ENCODE data around the gene MBD3L4. TPM values are rescaled to one million over a fixed set of nuclear protein-coding genes. Genes with fewer than 3 reads are reported as not detected.
A peak's percentile ranks its signal among the peaks of the same experiment; 100 is the strongest.

Gene MBD3L4
- total RNA-seq, 1 experiment from 2014 or later = not detected

GRCh38 chr19:7004313-7004931, 35.6 kb downstream of the MBD3L4 start:
- Histone ChIP-seq H3K9me2 (replicated peaks; ENCODE audit: low read length) (0 out of 2 replicates have a peak, but pooled peaks cover 4% of the 10 kb centered on the region), H3K27me3 (ENCODE audit: low read length) (peaks cover 31% of the 10 kb centered on the region), H3K79me2 (ENCODE audit: low read length) (no peaks in the 10 kb centered on the region), H3K4me2 (ENCODE audit: low read length) (no peak overlapping the region), H3K9me3 (ENCODE audit: low read length) (no peaks in the 10 kb centered on the region), H3K9ac (ENCODE audit: low read length) (no peak overlapping the region), H4K20me1 (ENCODE audit: low read length) (no peaks in the 10 kb centered on the region), H3K36me3 (ENCODE audit: low read depth, low read length) (no peaks in the 10 kb centered on the region), H3K27ac (ENCODE audit: low read length) (no peak overlapping the region), H3F3A (ENCODE audit: low read length, unreplicated experiment) (no peaks in the 10 kb centered on the region), H3K4me3 (ENCODE audit: low read length) (no peak overlapping the region), H3K4me1 (ENCODE audit: insufficient read depth, low read length) (no peaks in the 10 kb centered on the region), H2AFZ (ENCODE audit: low read length) (no peak overlapping the region)
- TF ChIP-seq CTCF (conservative IDR thresholded peaks at IDR 0.05; ENCODE audit: low read depth, low read length) = peak; percentile 75
- TF ChIP-seq EZH2phosphoT487 (IDR thresholded peaks at IDR 0.05; ENCODE audit: borderline replicate concordance, low read length) = no peak
- no peak for TF ChIP-seq EZH2 (IDR thresholded peaks at IDR 0.05; ENCODE audit: low read length, unreplicated experiment)
- intact Hi-C loops (cut with micrococcal nuclease) = no loop called here
- ATAC-seq (peak; percentile 83), DNase-seq (peak; percentile 74)
- POLR2A ChIA-PET (ENCODE audit: unreplicated experiment) = no interaction called here
- CTCF ChIA-PET = no interaction called here
- BruUV-seq (replicated peaks) = no TSS peak

GRCh38 chr19:7000816-7001215, 39.2 kb downstream of the MBD3L4 start:
- no peak overlapping the region for H2AFZ ChIP-seq (ENCODE audit: low read length)
- no peak for TF ChIP-seq EZH2phosphoT487 (IDR thresholded peaks at IDR 0.05; ENCODE audit: borderline replicate concordance, low read length)
- TF ChIP-seq EZH2 (IDR thresholded peaks at IDR 0.05; ENCODE audit: low read length, unreplicated experiment) = no peak
- TF ChIP-seq CTCF (conservative IDR thresholded peaks at IDR 0.05; ENCODE audit: low read depth, low read length) = no peak
- ChIA-PET POLR2A (ENCODE audit: unreplicated experiment) (no interaction called here), CTCF (no interaction called here)
- BruUV-seq (replicated peaks) = no TSS peak
- no peaks in the 10 kb centered on the region for H3F3A ChIP-seq (ENCODE audit: low read length, unreplicated experiment)
- H3K4me3 ChIP-seq (ENCODE audit: low read length) = no peak overlapping the region
- H3K36me3 ChIP-seq (ENCODE audit: low read depth, low read length) = no peaks in the 10 kb centered on the region
- no peak overlapping the region for H3K27ac ChIP-seq (ENCODE audit: low read length)
- H3K9ac ChIP-seq (ENCODE audit: low read length) = no peak overlapping the region
- peaks cover 23% of the 10 kb centered on the region for H3K27me3 ChIP-seq (ENCODE audit: low read length)
- 0 out of 2 replicates have a peak, but pooled peaks cover 4% of the 10 kb centered on the region for H3K9me2 ChIP-seq (replicated peaks; ENCODE audit: low read length)
- intact Hi-C loops (cut with micrococcal nuclease) = no loop called here
- H3K9me3 ChIP-seq (ENCODE audit: low read length) = no peaks in the 10 kb centered on the region
- H4K20me1 ChIP-seq (ENCODE audit: low read length) = no peaks in the 10 kb centered on the region
- no peaks in the 10 kb centered on the region for H3K4me1 ChIP-seq (ENCODE audit: insufficient read depth, low read length)
- no peak overlapping the region for H3K4me2 ChIP-seq (ENCODE audit: low read length)
- no peaks in the 10 kb centered on the region for H3K79me2 ChIP-seq (ENCODE audit: low read length)
- DNase-seq (no peak), ATAC-seq (no peak)

GRCh38 chr19:7000333-7000732, 39.6 kb downstream of the MBD3L4 start:
- intact Hi-C loops (cut with micrococcal nuclease) = no loop called here
- Histone ChIP-seq H3F3A (ENCODE audit: low read length, unreplicated experiment) (no peaks in the 10 kb centered on the region), H3K9me2 (replicated peaks; ENCODE audit: low read length) (0 out of 2 replicates have a peak, but pooled peaks cover 4% of the 10 kb centered on the region), H3K27ac (ENCODE audit: low read length) (no peak overlapping the region), H3K9ac (ENCODE audit: low read length) (no peak overlapping the region), H3K27me3 (ENCODE audit: low read length) (peaks cover 23% of the 10 kb centered on the region), H3K79me2 (ENCODE audit: low read length) (no peaks in the 10 kb centered on the region), H3K4me3 (ENCODE audit: low read length) (no peak overlapping the region), H4K20me1 (ENCODE audit: low read length) (no peaks in the 10 kb centered on the region), H3K4me1 (ENCODE audit: insufficient read depth, low read length) (no peaks in the 10 kb centered on the region), H2AFZ (ENCODE audit: low read length) (no peak overlapping the region), H3K9me3 (ENCODE audit: low read length) (no peaks in the 10 kb centered on the region), H3K36me3 (ENCODE audit: low read depth, low read length) (no peaks in the 10 kb centered on the region), H3K4me2 (ENCODE audit: low read length) (no peak overlapping the region)
- no TSS peak for BruUV-seq (replicated peaks)
- TF ChIP-seq EZH2phosphoT487 (IDR thresholded peaks at IDR 0.05; ENCODE audit: borderline replicate concordance, low read length) (no peak), EZH2 (IDR thresholded peaks at IDR 0.05; ENCODE audit: low read length, unreplicated experiment) (no peak), CTCF (conservative IDR thresholded peaks at IDR 0.05; ENCODE audit: low read depth, low read length) (no peak)
- CTCF ChIA-PET = no interaction called here
- POLR2A ChIA-PET (ENCODE audit: unreplicated experiment) = no interaction called here
- ATAC-seq = no peak
- DNase-seq = no peak

All from PC-3 (cell line).